K562 (cell line): ENCODE measurements around the gene NCOA4. TPM values are rescaled to one million over a fixed set of nuclear protein-coding genes. Genes with fewer than 3 reads are reported as not detected.

Experiments
- ARID1B ChIP-seq: fragments of 450-650 bp; IDR thresholded peaks from 2 replicates; pipeline ENCODE4 v1.6.1; 2016; ENCODE audit warnings: antibody characterized with exemption, mild to moderate bottlenecking, inconsistent platforms
- ASH1L ChIP-seq: fragments of 450-650 bp; IDR thresholded peaks from 2 replicates; pipeline ENCODE4 v1.6.1; 2018; ENCODE audit warnings: borderline replicate concordance, mild to moderate bottlenecking, low read depth; ENCODE audit not compliant: partially characterized antibody
- ELF2 ChIP-seq: fragments of 250-450 bp; sonication (Bioruptor Pico); IDR thresholded peaks from 2 replicates; pipeline ENCODE4 v1.5.0; 2021; ENCODE audit warnings: mild to moderate bottlenecking
- ESRRB ChIP-seq: fragments of 250-450 bp; sonication (Bioruptor Pico); IDR thresholded peaks from 2 replicates; pipeline ENCODE4 v1.5.0; 2020; ENCODE audit warnings: mild to moderate bottlenecking, moderate library complexity, borderline replicate concordance
- KDM2B ChIP-seq: fragments of 250-450 bp; sonication (Bioruptor Pico); IDR thresholded peaks from 2 replicates; pipeline ENCODE4 v1.8.0; 2021; ENCODE audit warnings: mild to moderate bottlenecking, moderate library complexity
- KHSRP ChIP-seq: fragments of 450-650 bp; IDR thresholded peaks from 2 replicates; pipeline ENCODE4 v1.6.1; 2017
- KLF13 ChIP-seq: fragments of 450-650 bp; IDR thresholded peaks from 2 replicates; pipeline ENCODE4 v1.6.1; 2016; ENCODE audit warnings: missing genetic modification characterization, low read depth, mild to moderate bottlenecking, missing compliant biosample characterization, moderate library complexity, borderline replicate concordance
- PURB ChIP-seq: sonication (generic); formaldehyde crosslinking; IDR thresholded peaks from 2 replicates; pipeline ENCODE4 v1.9.0; 2021; ENCODE audit warnings: low read depth, mild to moderate bottlenecking, missing genetic modification reagents
- RFX7 ChIP-seq: fragments of 250-450 bp; sonication (Bioruptor Pico); IDR thresholded peaks from 2 replicates; pipeline ENCODE4 v1.5.1; 2021; ENCODE audit warnings: mild to moderate bottlenecking
- SREBF2 ChIP-seq: sonication (generic); formaldehyde crosslinking; IDR thresholded peaks from 2 replicates; pipeline ENCODE4 v1.4.0; 2020; ENCODE audit warnings: mild to moderate bottlenecking, missing genetic modification reagents
- ZBED1 ChIP-seq: IDR thresholded peaks from 2 replicates; pipeline ENCODE4 v1.6.1; 2014
- ZNF124 ChIP-seq: sonication (generic); formaldehyde crosslinking; IDR thresholded peaks from 2 replicates; pipeline ENCODE4 v1.8.1; 2022; ENCODE audit warnings: missing genetic modification reagents
- ZNF766 ChIP-seq: fragments of 200-800 bp; sonication (Bioruptor generic); conservative IDR thresholded peaks from 2 replicates; pipeline ENCODE4 v1.6.1; 2016; ENCODE audit warnings: missing genetic modification characterization, missing compliant biosample characterization
- polyA plus RNA-seq, 8 experiments: library from polyadenylated mRNA; depleted of rRNA in 4 of 8; stranded (reverse) in 5 of 8; unstranded in 3 of 8; fragments of >200 nt; fragmentation: Nextera tagmentation in 2 of 8; fragmentation: Illumina TruSeq in 1 of 8; extraction: Ambion mirVana in 2 of 8; extraction: Trizol in 1 of 8; gene quantifications; 2 replicates each; pipeline versions ENCODE4 v1.2.1 to v1.2.3, GENCODE V29; 2011 to 2014; ENCODE audit warnings: inconsistent platforms in 1 of 8, missing spikeins in 1 of 8
- total RNA-seq, 7 experiments: library from RNA; depleted of rRNA in 6 of 7; stranded (reverse); fragments of >200 nt in 6 of 7; fragmentation: Illumina TruSeq in 2 of 7; extraction: Trizol in 2 of 7; gene quantifications; 2 replicates each; pipeline versions ENCODE4 v1.2.1 to v1.2.3, GENCODE V29; 2011 to 2021; ENCODE audit warnings: low replicate concordance in 1 of 7
- TF ChIP-seq, protein P1 (sequence below): fragments of 250-450 bp; sonication (Bioruptor Pico); IDR thresholded peaks from 2 replicates; pipeline ENCODE4 v1.8.0; 2022; ENCODE audit warnings: moderate library complexity, mild to moderate bottlenecking, inconsistent platforms
- TF ChIP-seq, protein P2 (sequence below): fragments of 450-650 bp; IDR thresholded peaks from 2 replicates; pipeline ENCODE4 v1.6.1; 2016; ENCODE audit warnings: antibody characterized with exemption
- TF ChIP-seq, protein P3 (sequence below), 3 experiments: fragments of 200-800 bp in 1 of 3; fragments of 250-450 bp in 1 of 3; fragments of 450-650 bp in 1 of 3; sonication (Bioruptor Pico) in 1 of 3; sonication (Bioruptor generic) in 1 of 3; formaldehyde crosslinking in 1 of 3; IDR thresholded peaks; 2 replicates each; pipeline versions ENCODE4 v1.6.1 to v1.8.0; 2016 to 2022; ENCODE audit warnings: mild to moderate bottlenecking in 2 of 3, missing genetic modification characterization in 2 of 3, missing compliant biosample characterization in 1 of 3, moderate library complexity in 1 of 3
- TF ChIP-seq, protein P4 (sequence below): fragments of 450-650 bp; IDR thresholded peaks from 2 replicates; pipeline ENCODE4 v1.6.1; 2017; ENCODE audit warnings: mild to moderate bottlenecking, moderate library complexity
- TF ChIP-seq, protein P5 (sequence below): fragments of 250-450 bp; sonication (Bioruptor Pico); IDR thresholded peaks from 2 replicates; pipeline ENCODE4 v1.6.1; 2021; ENCODE audit warnings: mild to moderate bottlenecking

NCOA4 gene
- total and polyA plus RNA-seq, 9 of the 15 experiments (the other 6 are each of a cell fraction or from before 2014, with no cell fraction given), result 89.8 to 283 (median 181) TPM

DNA sequence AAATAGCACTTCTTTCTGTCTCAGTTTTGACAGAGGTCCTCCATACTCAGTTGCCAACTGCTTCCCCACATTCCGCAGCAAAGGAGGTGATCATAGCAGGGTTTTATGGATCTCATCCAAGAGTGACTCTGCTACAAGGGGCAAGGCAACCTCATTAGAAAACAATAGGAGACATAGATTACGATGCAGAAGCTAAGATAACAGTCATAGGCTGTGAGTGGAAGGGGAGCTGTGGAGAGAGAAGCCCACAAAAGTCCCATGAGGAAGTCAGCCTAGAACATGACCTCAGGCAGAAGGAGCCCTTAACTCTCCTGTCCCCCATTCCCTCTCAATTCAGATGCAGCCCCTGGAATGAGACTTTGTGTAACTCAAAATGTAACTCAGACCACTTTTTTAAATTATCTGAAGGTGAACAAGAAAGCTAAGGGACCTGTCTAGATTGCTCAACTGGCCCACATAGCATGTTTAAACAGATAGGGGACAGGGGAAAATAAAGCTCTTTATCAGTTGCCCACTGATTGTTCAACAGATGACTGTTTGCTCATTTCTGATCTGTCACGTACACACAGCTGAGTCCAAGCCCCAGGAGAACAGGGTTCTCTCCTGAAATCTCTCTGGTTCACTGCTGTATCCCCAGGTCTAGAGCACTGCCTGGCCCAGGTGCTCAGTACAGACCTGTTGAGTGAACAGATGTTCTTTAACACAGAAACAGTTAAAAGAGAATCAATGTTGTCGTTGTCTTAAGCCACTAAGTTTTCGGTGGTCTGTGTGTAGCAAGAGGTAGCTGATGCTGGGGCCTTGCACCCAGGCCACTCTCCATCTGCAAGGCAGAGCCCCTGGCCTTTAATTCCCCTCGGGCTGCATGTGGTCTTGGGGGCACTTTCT is 1.5 kb upstream of the NCOA4 start (continued):
- TF ChIP-seq, protein P1, sequence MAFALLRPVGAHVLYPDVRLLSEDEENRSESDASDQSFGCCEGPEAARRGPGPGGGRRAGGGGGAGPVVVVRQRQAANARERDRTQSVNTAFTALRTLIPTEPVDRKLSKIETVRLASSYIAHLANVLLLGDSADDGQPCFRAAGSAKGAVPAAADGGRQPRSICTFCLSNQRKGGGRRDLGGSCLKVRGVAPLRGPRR (CRISPR knock-in tag), result no peak
- no peak for TF ChIP-seq ESRRB (CRISPR knock-in tag)
- peak; percentile 82 for TF ChIP-seq ARID1B
- no peak for TF ChIP-seq ZNF124
- no peak for TF ChIP-seq KHSRP
- TF ChIP-seq KDM2B (CRISPR knock-in tag), result no peak
- no peak for TF ChIP-seq ASH1L
- TF ChIP-seq, protein P2, sequence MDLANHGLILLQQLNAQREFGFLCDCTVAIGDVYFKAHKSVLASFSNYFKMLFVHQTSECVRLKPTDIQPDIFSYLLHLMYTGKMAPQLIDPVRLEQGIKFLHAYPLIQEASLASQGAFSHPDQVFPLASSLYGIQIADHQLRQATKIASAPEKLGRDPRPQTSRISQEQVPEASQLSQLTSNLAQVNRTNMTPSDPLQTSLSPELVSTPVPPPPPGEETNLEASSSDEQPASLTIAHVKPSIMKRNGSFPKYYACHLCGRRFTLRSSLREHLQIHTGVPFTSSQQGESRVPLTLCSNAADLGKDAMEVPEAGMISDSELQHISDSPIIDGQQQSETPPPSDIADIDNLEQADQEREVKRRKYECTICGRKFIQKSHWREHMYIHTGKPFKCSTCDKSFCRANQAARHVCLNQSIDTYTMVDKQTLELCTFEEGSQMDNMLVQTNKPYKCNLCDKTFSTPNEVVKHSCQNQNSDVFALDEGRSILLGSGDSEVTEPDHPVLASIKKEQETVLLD, result no peak
- TF ChIP-seq PURB, result no peak
- no peak for TF ChIP-seq KLF13 (tag)
- no peak for TF ChIP-seq RFX7 (CRISPR knock-in tag)
- no peak for TF ChIP-seq ZNF766 (CRISPR knock-in tag)
- TF ChIP-seq, protein P3, sequence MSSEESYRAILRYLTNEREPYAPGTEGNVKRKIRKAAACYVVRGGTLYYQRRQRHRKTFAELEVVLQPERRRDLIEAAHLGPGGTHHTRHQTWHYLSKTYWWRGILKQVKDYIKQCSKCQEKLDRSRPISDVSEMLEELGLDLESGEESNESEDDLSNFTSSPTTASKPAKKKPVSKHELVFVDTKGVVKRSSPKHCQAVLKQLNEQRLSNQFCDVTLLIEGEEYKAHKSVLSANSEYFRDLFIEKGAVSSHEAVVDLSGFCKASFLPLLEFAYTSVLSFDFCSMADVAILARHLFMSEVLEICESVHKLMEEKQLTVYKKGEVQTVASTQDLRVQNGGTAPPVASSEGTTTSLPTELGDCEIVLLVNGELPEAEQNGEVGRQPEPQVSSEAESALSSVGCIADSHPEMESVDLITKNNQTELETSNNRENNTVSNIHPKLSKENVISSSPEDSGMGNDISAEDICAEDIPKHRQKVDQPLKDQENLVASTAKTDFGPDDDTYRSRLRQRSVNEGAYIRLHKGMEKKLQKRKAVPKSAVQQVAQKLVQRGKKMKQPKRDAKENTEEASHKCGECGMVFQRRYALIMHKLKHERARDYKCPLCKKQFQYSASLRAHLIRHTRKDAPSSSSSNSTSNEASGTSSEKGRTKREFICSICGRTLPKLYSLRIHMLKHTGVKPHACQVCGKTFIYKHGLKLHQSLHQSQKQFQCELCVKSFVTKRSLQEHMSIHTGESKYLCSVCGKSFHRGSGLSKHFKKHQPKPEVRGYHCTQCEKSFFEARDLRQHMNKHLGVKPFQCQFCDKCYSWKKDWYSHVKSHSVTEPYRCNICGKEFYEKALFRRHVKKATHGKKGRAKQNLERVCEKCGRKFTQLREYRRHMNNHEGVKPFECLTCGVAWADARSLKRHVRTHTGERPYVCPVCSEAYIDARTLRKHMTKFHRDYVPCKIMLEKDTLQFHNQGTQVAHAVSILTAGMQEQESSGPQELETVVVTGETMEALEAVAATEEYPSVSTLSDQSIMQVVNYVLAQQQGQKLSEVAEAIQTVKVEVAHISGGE (CRISPR knock-in tag; IDR thresholded peaks at IDR 0.05), result no peak
- TF ChIP-seq, protein P4, sequence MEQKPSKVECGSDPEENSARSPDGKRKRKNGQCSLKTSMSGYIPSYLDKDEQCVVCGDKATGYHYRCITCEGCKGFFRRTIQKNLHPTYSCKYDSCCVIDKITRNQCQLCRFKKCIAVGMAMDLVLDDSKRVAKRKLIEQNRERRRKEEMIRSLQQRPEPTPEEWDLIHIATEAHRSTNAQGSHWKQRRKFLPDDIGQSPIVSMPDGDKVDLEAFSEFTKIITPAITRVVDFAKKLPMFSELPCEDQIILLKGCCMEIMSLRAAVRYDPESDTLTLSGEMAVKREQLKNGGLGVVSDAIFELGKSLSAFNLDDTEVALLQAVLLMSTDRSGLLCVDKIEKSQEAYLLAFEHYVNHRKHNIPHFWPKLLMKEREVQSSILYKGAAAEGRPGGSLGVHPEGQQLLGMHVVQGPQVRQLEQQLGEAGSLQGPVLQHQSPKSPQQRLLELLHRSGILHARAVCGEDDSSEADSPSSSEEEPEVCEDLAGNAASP, result no peak
- TF ChIP-seq ZBED1, result no peak
- TF ChIP-seq SREBF2, result no peak
- TF ChIP-seq ELF2 (CRISPR knock-in tag), result peak; percentile 71; the same call in 1 of the 2 replicates
- TF ChIP-seq, protein P5, sequence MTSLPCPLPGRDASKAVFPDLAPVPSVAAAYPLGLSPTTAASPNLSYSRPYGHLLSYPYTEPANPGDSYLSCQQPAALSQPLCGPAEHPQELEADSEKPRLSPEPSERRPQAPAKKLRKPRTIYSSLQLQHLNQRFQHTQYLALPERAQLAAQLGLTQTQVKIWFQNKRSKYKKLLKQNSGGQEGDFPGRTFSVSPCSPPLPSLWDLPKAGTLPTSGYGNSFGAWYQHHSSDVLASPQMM, result no peak
